ENCODE data around the gene PRRT3. TPM values are rescaled to one million over a fixed set of nuclear protein-coding genes. Genes with fewer than 3 reads are reported as not detected.

Gene PRRT3
- total RNA-seq, 1 experiment from 2014 or later: 1.6 TPM

DNA sequence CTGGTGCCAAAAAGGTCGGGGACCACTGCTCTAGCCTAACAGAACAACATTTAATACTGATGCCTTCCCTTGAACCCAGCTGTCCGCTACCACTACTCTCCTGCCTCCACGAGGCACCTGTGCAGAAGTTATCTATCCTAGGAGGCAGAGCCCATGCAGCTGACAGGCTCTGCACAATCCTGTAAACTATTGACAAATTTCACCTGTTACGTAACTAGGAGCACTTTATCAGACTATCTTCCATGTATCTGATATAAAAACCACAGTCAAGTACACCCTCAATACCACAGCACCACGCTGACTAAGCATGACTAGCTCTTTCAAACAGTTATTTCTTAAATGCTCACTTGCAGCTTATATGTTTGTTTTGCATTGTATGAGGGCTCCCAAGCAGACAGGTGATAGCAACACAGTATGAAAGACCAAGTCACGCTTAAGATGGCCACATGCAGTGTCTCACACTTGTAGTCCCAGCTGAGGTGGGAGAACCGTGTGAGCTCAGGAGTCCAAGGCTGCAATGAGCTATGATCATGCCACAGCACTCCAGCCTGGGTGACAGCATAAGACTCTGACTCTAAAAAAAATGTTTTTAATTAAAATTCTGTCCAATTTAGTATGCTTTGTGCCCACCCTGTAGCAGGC is 39.8 kb downstream of the PRRT3 start:
- H3K4me3 Mint-ChIP-seq (ENCODE audit: low read depth, unreplicated experiment): no peak overlapping the region
- H3K9me3 Mint-ChIP-seq (ENCODE audit: low read depth, unreplicated experiment): no peaks in the 10 kb centered on the region
- BruUV-seq (replicated peaks): no TSS peak
- CTCF ChIA-PET: interaction anchor here (0.5 to 1.5 kb wide), 4 partner anchors 10 to 350 kb away, joined by 3 read pairs; partner anchors contain the start of gene IL17RE
- H3K36me3 Mint-ChIP-seq (ENCODE audit: insufficient read depth, unreplicated experiment): peaks cover 29% of the 10 kb centered on the region
- TF ChIP-seq, protein P1, sequence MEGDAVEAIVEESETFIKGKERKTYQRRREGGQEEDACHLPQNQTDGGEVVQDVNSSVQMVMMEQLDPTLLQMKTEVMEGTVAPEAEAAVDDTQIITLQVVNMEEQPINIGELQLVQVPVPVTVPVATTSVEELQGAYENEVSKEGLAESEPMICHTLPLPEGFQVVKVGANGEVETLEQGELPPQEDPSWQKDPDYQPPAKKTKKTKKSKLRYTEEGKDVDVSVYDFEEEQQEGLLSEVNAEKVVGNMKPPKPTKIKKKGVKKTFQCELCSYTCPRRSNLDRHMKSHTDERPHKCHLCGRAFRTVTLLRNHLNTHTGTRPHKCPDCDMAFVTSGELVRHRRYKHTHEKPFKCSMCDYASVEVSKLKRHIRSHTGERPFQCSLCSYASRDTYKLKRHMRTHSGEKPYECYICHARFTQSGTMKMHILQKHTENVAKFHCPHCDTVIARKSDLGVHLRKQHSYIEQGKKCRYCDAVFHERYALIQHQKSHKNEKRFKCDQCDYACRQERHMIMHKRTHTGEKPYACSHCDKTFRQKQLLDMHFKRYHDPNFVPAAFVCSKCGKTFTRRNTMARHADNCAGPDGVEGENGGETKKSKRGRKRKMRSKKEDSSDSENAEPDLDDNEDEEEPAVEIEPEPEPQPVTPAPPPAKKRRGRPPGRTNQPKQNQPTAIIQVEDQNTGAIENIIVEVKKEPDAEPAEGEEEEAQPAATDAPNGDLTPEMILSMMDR (IDR thresholded peaks at IDR 0.05; ENCODE audit: unreplicated experiment): no peak
- intact Hi-C loops (cut with micrococcal nuclease; ENCODE audit: unreplicated experiment): no loop called here
- H3K27ac Mint-ChIP-seq (ENCODE audit: unreplicated experiment): no peak overlapping the region
- peaks cover 14% of the 10 kb centered on the region for H3K4me1 Mint-ChIP-seq (ENCODE audit: low read depth, unreplicated experiment)
- no peaks in the 10 kb centered on the region for H3K27me3 Mint-ChIP-seq (ENCODE audit: unreplicated experiment)
- no peak for DNase-seq

DNA sequence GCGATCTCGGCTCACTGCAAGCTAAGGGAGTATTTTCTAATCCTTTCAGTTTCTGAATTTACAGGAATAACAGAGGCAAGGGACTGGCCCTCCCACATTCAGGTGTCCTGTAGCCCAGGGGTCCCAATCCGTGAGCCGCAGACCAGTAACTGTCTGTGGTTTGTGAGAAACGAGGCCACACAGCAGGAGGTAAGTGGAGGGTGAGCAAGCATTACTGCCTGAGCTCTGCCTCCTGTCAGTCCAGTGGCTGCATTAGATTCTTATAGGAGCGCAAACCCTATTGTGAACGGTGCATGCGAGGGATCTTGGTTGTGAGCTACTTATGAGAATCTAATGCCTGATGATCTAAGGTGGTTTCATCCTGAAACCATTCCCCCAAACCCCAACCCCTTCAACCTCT is 40.3 kb downstream of the PRRT3 start:
- no peak for DNase-seq
- H3K27me3 Mint-ChIP-seq (ENCODE audit: unreplicated experiment): no peaks in the 10 kb centered on the region
- CTCF ChIA-PET: interaction anchor here (1.0 to 1.5 kb wide), 3 partner anchors 9 to 35 kb away, joined by 3 read pairs; partner anchors contain the start of gene IL17RE
- H3K4me1 Mint-ChIP-seq (ENCODE audit: low read depth, unreplicated experiment): peaks cover 9% of the 10 kb centered on the region
- no peak overlapping the region for H3K27ac Mint-ChIP-seq (ENCODE audit: unreplicated experiment)
- BruUV-seq (replicated peaks): no TSS peak
- H3K36me3 Mint-ChIP-seq (ENCODE audit: insufficient read depth, unreplicated experiment): peaks cover 23% of the 10 kb centered on the region
- no peaks in the 10 kb centered on the region for H3K9me3 Mint-ChIP-seq (ENCODE audit: low read depth, unreplicated experiment)
- intact Hi-C loops (cut with micrococcal nuclease; ENCODE audit: unreplicated experiment): no loop called here
- TF ChIP-seq, protein P1 (IDR thresholded peaks at IDR 0.05; ENCODE audit: unreplicated experiment): no peak
- H3K4me3 Mint-ChIP-seq (ENCODE audit: low read depth, unreplicated experiment): no peak overlapping the region

DNA sequence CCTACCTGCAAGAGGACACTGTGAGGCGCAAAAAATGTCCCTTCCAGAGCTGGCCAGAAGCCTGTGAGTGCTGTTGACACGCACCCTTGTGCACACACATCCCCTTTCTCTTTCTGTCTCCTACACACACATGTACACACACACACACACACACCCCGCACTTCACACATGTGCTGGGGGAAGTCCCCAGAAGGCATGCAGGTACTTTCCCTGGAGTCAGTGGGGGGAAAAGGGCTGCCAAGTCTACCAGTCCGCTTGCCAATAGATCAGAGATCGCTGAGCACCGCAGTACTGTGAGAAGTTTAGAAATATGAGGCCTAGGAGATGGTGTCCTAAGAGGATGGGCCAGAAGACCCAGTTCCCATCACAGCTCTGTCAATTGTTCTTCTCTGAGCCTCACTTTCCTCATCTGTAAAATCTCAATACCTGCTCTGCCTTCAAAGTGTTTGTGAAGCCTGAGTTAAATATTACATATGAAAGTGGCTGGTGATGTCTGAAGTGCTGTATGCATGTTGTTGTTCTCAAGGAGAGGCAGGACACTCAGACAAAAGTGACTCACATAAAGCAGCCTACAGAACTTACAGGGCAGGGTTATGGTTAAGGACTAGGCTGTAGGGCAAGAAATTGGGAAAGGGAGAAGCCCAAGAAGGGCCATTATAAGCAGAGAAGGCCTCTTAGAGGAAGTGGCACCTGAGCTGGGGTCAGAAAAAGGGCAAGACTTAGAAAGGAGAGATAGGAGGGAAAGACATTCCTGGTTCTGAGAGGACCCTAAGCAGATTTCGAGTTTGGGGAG is 42.8 kb downstream of the PRRT3 start:
- no peaks in the 10 kb centered on the region for H3K27me3 Mint-ChIP-seq (ENCODE audit: unreplicated experiment)
- no peaks in the 10 kb centered on the region for H3K9me3 Mint-ChIP-seq (ENCODE audit: low read depth, unreplicated experiment)
- no peak for DNase-seq
- H3K4me1 Mint-ChIP-seq (ENCODE audit: low read depth, unreplicated experiment): peaks cover 9% of the 10 kb centered on the region
- no TSS peak for BruUV-seq (replicated peaks)
- peaks cover 20% of the 10 kb centered on the region for H3K36me3 Mint-ChIP-seq (ENCODE audit: insufficient read depth, unreplicated experiment)
- no peak overlapping the region for H3K4me3 Mint-ChIP-seq (ENCODE audit: low read depth, unreplicated experiment)
- CTCF ChIA-PET: interaction anchor here (1.5 kb wide), 1 partner anchor 12 kb away, joined by 3 read pairs; no protein-coding TSS in a partner anchor
- no peak overlapping the region for H3K27ac Mint-ChIP-seq (ENCODE audit: unreplicated experiment)
- intact Hi-C loops (cut with micrococcal nuclease; ENCODE audit: unreplicated experiment): no loop called here
- TF ChIP-seq, protein P1 (IDR thresholded peaks at IDR 0.05; ENCODE audit: unreplicated experiment): no peak

DNA sequence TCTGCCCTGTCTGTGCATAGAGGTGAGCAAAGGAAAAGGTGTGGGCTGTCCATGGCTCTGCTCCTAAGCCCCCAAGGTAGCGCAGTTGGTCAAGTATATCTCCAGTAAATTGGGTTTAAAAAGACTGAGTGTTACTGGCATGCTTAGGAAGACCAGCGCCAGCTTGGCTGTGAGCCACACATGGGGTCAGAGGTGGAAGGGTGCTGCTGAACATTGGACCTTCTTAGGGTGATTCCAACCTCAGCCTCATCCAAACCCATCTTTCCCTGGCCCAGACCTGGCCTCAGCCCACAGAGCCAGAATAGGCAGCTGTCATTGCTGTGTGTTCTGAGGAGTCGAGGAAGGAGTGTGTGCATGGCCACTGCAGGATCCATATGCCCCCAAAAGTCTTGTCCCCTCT is 43.9 kb downstream of the PRRT3 start:
- Mint-ChIP-seq H3K4me3 (ENCODE audit: low read depth, unreplicated experiment) (no peak overlapping the region), H3K36me3 (ENCODE audit: insufficient read depth, unreplicated experiment) (peaks cover 22% of the 10 kb centered on the region), H3K27ac (ENCODE audit: unreplicated experiment) (no peak overlapping the region), H3K9me3 (ENCODE audit: low read depth, unreplicated experiment) (no peaks in the 10 kb centered on the region), H3K4me1 (ENCODE audit: low read depth, unreplicated experiment) (peaks cover 19% of the 10 kb centered on the region), H3K27me3 (ENCODE audit: unreplicated experiment) (no peaks in the 10 kb centered on the region)
- no peak for DNase-seq
- TF ChIP-seq, protein P1 (IDR thresholded peaks at IDR 0.05; ENCODE audit: unreplicated experiment): no peak
- intact Hi-C loops (cut with micrococcal nuclease; ENCODE audit: unreplicated experiment): no loop called here
- no TSS peak for BruUV-seq (replicated peaks)
- CTCF ChIA-PET: no interaction called here

Data from Calu3 (cell line).